GM12891 (cell line): Measurements from ENCODE around the gene MLLT10.

Experiments
- PAX5 ChIP-seq: IDR thresholded peaks from 2 replicates; pipeline ENCODE4 v1.6.1; 2011; ENCODE audit warnings: low read length, moderate library complexity, mild to moderate bottlenecking; ENCODE audit not compliant: insufficient read depth, severe bottlenecking
- POLR2A ChIP-seq: IDR thresholded peaks from 2 replicates; pipeline ENCODE4 v1.6.1; 2011; ENCODE audit warnings: low read depth, low read length, control low read depth
- POLR2AphosphoS5 ChIP-seq: IDR thresholded peaks from 2 replicates; pipeline ENCODE4 v1.6.1; 2011; ENCODE audit warnings: low read depth, low read length, control low read depth
- POU2F2 ChIP-seq: IDR thresholded peaks from 2 replicates; pipeline ENCODE4 v1.6.1; 2011; ENCODE audit warnings: low read depth, mild to moderate bottlenecking, control low read depth, low read length, moderate library complexity
- SPI1 ChIP-seq: IDR thresholded peaks from 2 replicates; pipeline ENCODE4 v1.6.1; 2011; ENCODE audit warnings: low read depth, low read length, control low read depth
- TAF1 ChIP-seq: IDR thresholded peaks from 2 replicates; pipeline ENCODE4 v1.6.1; 2011; ENCODE audit warnings: low read depth, low read length, control low read depth

GRCh38 chr10:21535494-21535965, 1.5 kb downstream of the MLLT10 start:
- TF ChIP-seq PAX5 (no peak), POLR2AphosphoS5 (no peak), TAF1 (no peak), POLR2A (no peak), SPI1 (no peak), POU2F2 (no peak)
